GM18526 (cell line): Measurements from ENCODE around the gene ITSN2.

Experiments used
- POLR2A ChIP-seq: IDR thresholded peaks from 3 replicates; pipeline ENCODE4 v1.6.1; 2011; ENCODE audit not compliant: insufficient read length; ENCODE audit errors: extremely low read depth

ITSN2 gene

DNA sequence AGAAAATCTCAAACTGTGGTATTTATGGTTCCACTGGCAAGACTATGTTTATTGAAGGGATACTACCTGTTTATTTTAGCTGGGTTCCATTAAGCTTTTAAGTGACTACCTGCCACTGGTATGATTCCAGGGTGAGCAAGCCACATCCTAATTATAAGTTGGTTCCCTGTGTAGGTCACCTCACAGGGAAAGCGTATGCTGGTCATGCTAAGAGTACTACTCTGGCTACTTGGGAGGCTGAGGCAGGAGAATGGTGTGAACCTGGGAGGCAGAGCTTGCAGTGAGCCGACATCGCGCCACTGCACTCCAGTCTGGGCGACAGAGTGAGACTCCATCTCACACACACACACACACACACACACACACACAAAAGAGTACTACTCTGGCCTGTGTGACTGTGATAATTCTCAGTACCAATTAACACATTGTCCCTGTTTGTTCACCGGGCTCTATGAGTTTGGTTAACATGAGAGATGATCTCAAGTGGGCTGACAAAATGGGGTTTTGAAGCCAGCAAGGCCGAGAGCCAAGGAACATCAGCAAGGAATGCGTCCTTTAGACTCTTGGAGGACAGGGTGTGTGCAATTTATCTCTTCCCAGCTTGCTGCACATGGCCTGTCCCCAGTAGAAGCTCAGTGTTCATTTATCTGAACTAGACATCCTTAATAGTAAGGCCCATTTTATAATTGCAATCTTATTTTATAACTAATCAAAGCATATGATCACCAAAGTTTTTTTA, 15.2 kb upstream of the ITSN2 start:
- no peak for TF ChIP-seq POLR2A

DNA sequence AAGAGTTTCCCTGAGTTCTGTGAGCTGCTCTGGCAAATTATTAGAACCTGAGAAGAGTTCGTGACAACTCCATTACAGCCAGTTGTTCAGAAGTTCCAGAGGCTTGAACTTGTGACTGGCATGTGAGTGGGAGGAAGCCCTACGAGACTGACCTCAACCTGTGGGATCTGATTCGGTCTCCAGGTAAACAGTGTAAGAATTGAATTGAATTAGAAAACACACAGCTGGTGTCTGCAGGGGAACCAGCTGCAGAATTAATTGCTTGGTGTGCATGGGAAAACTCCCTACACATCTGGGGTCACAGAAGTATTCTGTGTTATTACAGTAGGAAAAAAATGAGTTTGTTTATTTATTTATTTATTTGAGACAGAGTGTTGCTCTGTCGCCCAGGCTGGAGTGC, 14.0 kb upstream of the ITSN2 start:
- no peak for TF ChIP-seq POLR2A

DNA sequence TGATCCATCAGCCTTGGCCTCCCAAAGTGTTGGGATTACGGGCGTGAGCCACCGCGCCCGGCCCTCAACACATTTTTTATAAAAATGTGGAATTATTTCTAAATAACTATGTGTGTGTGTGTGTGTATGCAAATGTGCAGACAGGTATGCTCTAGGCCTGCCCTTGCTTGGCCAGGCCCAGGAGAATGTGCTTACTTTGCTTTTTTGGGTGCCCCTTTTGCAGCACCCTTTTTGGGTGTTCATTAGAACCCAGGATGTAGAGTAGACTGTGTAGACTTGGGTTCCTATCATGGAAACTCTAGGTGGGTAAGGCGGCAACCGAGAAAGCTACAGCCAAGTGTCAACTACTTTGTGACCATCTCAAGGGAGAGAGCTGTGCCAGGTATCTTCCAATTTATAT, 11.7 kb upstream of the ITSN2 start:
- no peak for TF ChIP-seq POLR2A

DNA sequence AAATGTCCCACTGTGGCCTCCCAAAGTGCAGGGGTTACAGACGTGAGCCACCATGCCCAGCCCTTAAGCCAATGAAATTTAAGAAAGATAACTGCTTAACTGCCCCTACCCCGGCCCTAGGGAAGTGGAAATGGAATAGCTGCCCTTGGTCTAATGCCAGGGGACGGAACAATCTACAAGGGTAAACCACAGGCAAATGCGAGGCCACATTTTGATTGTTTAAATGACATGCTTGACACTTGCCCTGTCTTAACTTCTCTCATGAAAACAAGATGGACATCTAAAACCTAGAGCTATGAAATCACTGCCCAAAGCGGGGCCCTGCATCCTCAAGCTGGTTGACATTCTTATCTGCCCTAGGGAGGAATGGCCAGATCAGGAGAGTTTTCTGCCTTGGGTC, 5.5 kb upstream of the ITSN2 start:
- TF ChIP-seq POLR2A: no peak

DNA sequence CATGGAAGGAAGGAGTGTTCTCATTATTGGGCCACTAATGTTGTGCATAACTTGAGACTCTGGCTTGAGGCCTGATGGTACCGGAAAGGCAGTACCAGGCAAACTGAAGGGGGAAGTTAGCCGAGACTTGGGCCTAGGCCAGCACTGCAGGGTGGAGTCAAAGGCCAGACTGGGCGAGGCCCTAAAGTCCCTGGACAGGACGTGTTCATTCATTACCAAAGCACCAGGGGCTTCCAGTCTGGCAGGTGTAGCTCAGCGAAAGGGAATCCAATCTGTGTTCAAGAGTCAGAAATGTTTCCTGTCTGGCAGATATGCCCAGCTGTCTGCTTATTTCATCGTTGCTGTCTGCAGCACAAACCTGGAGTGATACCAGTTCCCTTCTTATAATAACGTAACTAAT, 4.7 kb upstream of the ITSN2 start:
- no peak for TF ChIP-seq POLR2A

DNA sequence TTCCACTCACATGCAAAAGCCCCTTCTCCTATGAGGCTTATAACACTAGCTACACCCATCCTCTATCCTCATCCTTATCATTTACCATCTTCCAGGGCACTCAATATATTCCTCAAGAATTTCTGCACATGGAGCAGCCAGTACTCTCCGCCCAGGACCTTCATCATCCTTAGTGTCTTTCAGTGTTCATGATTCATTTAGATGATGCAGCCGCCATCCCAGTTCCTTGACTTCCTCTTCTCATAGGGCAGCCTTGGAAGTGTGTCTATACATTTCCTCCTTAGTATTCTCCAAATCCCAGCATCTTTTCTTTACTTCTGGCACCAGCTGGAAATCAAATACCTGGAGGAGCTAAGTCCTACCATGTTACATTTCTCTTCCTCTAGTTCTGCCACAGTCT, 3.0 kb upstream of the ITSN2 start:
- no peak for TF ChIP-seq POLR2A

DNA sequence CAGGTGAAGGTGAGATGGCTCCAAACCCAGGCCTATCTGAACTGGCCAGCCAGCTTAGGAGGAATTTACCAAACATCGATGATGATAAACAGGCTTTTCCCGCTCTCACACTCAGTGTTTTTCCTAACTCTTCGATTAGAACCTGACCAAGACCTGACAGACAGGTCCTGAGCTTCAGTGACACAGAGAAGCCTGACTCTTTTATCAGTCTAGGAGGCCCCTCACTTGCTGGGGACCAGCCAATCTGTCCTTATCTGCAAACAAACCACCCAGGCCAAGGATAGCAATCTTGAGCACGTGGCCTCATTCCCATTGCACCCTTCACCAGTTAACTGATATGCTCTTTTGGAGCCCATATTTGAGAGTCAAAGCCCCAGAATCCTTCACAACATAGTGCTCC, 1.9 kb upstream of the ITSN2 start:
- TF ChIP-seq POLR2A: no peak

DNA sequence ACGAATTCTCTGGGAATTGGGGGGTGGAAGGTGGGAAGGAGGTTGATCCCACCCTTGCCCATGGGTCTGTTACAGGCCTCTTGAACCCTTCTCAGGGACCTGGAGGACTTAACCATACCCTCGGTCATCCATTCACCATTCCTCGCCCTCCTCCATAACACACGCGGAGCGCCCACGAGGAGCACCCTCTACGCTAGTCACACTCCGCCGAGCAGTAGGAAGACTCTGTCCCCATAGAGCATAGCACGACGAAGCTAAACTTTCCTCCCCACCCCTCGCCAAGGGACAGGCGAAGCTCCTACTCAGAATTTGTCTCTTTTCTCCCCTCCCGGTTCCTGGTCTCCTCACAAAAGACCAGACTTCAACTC, 611 bp upstream of the ITSN2 start:
- TF ChIP-seq POLR2A: no peak

DNA sequence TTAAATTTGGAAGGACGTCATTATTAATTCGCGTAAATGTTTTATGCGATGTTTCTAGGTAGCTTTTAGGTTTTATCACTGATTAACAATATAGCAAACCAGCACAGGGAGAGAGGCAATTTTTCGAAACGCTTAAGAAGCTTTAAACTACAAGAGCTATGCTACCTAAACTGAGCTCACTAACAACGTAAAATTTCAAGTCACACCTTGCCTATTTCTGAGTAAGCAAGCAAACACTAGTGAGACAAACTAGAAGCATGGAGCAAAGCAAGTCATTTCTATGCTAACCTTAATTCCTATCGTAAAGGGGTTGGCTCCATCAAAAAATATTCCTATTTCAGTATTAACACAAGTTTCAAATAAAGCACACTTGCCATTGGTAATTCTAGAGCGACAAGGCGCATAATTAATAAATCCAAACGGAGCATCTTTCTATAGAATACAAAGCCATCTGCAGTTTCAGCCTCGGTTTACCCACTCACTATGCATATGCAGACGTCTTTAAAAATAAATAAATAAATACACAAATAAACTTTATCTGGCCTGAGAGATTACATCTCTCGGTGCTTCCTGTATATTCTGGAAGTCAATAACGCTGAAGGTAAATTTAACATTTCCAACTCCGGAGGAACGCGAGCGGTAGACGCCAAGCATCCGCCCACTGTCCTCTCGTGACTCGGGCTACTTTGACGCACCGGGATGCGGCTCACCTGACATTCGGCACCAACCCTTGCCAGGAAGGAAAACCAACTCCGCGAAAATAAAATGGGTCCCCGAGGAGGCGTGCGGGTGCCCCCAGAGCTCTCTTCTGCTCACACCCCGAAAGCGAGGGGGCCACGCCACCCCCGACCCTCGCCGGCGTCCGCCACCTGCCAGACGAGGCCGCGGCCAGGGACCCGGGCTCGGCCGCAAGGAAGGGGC, 947 bp downstream of the ITSN2 start:
- no peak for TF ChIP-seq POLR2A

DNA sequence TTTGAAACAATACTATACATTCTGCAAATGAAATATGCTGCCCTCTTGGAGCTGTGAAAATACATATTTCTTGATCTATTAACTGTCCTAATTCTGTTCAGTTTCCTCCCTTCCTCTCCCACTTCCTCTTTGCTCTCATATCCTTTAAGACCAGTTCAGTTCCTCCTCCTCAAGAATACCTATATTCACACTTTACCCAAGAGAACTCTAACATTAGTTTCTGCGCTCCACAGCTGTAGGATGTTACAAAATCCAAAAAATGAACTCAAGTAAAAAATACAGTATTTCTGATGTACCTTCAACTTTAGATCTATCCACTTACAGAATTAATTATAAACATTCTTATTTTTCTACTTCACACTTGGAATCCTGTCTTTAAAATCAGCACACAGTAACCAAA, 5.4 kb downstream of the ITSN2 start:
- TF ChIP-seq POLR2A: no peak

DNA sequence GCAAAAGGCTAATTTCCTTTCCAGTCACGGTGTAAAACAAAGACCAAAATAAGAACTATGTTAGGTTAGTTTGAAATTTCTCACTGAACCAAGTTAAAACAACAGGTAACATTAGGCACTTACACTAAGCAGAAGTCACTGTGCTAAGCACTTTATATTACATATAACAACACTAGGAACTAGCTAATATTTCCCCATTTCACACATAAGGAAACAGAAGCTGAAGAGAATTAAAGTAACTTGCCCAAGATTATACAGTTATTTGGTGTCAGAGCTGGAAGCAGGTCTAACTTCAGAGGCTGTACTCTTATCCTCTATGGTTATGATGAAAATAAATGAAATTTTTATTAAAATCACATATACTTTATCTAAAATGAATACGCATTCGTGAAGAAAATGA, 5.9 kb downstream of the ITSN2 start:
- TF ChIP-seq POLR2A: no peak

DNA sequence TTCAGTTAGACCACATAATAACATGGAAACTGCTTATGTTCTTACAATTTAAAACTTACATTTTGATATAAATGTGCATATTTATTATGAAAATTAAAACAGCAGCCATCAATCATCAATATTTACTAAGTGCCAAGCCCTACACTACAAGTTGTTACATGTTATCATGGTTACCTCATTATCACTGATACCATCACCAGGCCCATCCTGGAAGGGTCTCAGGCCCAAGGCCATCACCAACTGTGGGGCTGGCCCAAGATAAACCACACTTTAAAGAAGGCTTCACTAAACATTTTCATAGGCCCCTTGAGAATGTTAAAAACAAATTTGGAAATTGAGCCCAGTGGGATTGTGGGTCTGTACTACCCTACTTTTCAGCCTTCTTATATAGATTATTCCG, 6.4 kb downstream of the ITSN2 start:
- no peak for TF ChIP-seq POLR2A

DNA sequence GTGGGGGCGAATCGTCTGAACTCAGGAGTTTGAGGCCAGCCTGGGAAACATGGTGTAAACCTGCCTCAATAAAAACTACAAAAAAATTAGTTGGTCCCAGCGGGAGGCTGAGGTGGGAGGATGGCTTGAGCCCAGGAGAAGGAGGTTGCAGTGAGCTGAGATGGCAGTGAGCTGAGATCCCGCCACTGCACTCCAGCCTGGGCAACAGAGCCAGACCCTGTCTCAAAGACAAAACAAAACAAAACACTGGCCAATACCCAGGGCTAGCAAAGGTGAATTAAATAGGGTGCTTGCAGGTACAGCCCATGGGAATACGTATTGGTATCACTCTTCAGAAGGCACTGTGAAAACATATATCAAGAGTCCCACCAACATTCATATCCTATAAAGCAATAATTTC, 7.0 kb downstream of the ITSN2 start:
- no peak for TF ChIP-seq POLR2A

DNA sequence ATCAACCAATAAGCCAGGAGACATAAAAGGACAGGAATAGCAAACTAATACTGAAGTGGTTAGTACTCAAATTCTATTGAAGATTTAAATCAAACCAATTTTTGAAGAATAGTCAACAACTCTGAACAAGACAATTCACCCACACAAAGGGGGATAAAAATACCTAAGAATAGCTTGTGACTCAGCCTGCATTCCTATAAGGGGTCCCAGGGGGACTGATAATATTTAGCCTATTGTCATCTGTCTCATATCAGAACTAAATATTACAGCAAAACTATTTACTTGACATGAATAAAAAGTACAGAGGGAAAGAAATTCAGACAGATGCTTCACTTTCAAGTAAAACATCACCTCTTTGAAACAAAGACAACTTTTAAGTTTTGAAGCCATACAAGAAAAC, 7.7 kb downstream of the ITSN2 start:
- TF ChIP-seq POLR2A: no peak

DNA sequence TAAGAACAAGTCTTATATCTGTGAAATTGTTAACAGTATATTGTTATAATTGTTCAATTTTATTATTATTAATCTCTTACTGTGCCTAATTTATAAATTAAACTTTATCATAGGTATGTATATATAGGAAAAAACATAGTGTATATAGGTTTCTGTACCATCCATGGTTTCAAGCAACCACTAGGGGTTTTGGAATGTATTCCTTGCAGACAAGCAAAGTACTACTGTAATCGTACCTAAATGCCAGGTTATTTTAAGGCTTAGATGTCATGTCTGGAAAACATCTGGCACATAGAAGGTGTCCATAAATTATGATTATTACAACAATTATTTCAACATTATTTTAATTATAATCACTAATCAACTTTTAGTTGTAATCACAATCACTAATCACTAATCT, 8.4 kb downstream of the ITSN2 start:
- TF ChIP-seq POLR2A: no peak

DNA sequence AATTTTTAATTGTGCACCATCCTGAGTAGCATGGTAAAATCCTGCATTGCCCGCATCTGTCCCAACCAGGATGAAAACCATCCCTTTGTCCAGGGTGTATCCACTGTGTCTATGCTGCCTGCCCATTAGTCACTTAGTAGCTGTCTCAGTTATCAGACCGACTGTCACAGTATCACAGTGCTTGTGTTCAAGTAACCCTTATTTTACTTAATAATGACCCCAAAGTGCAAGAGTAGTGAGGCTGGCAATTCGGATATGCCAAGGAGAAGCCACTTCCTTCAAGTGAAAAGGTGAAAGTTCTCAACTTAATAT, 8.8 kb downstream of the ITSN2 start:
- no peak for TF ChIP-seq POLR2A
